Mucosa of gallbladder (tissue), 1 donor: ENCODE measurements around the gene STX1A. TPM values are rescaled to one million over a fixed set of nuclear protein-coding genes. Genes with fewer than 3 reads are reported as not detected.

ENCODE experiments used
- DNase-seq: peaks from one replicate; pipeline ENCODE4 v3.0.0-alpha.2; 2020; ENCODE audit warnings: low spot score
- total RNA-seq: library from RNA; stranded (reverse); gene quantifications from one replicate; pipeline ENCODE4 v1.2.1, GENCODE V29; 2021
- donor health status: DM: no; HTN: no; CAD: no.

STX1A gene
- total RNA-seq: 33.8 TPM

GRCh38 chr7:73718905-73719805 lies at the start of gene STX1A:
STX1A (minus strand) TSS chr7:73719669; CDS start chr7:73719631, 38 bp downstream.
- DNase-seq: peak; percentile 68

- DNase-seq: no peak
These were observed 49.4 kb upstream of the STX1A start for GRCh38 chr7:73768641-73769480.

- no peak for DNase-seq
These were observed 47.2 kb upstream of the STX1A start for GRCh38 chr7:73766556-73767229.

- no peak for DNase-seq
These were observed 43.2 kb upstream of the STX1A start for GRCh38 chr7:73762659-73762999.

GRCh38 chr7:73761854-73762658 lies 42.6 kb upstream of the STX1A start:
- no peak for DNase-seq

- DNase-seq: peak; percentile 73
These were observed 39.2 kb upstream of the STX1A start for GRCh38 chr7:73758581-73759138.

- no peak for DNase-seq
These were observed 30.7 kb upstream of the STX1A start for GRCh38 chr7:73749931-73750776.

- no peak for DNase-seq
These were observed 26.9 kb upstream of the STX1A start for GRCh38 chr7:73746378-73746777.

GRCh38 chr7:73742753-73743641 lies 23.5 kb upstream of the STX1A start:
- peak; percentile 95 for DNase-seq

GRCh38 chr7:73742338-73742752 lies 22.9 kb upstream of the STX1A start:
- no peak for DNase-seq

- no peak for DNase-seq
These were observed 22.1 kb upstream of the STX1A start for GRCh38 chr7:73741600-73741999.

- DNase-seq: no peak
These were observed 21.3 kb upstream of the STX1A start for GRCh38 chr7:73740771-73741170.

GRCh38 chr7:73740212-73740611 lies 20.7 kb upstream of the STX1A start:
- no peak for DNase-seq

- no peak for DNase-seq
These were observed 19.9 kb upstream of the STX1A start for GRCh38 chr7:73739387-73739767.

- peak; percentile 99 for DNase-seq
These were observed 19.3 kb upstream of the STX1A start, which contains the start of gene ABHD11 for GRCh38 chr7:73738612-73739386. ABHD11 (minus strand) TSS chr7:73738802; CDS start chr7:73738770, 32 bp downstream.

- DNase-seq: no peak
These were observed 18.7 kb upstream of the STX1A start for GRCh38 chr7:73738220-73738611.

- DNase-seq: no peak
These were observed 18.2 kb upstream of the STX1A start for GRCh38 chr7:73737491-73738219.
